WTC11 (cell line): Measurements from ENCODE around the gene ASTN1. TPM values are rescaled to one million over a fixed set of nuclear protein-coding genes. Genes with fewer than 3 reads are reported as not detected.

Experiments used
- ATAC-seq: fragments of 200-7000 bp; cut with Tn5 transposase; 2 replicates; pipeline ENCODE4 v1.10.0; 2021; ENCODE audit warnings: mild to moderate bottlenecking, moderate library complexity
- CTCF ChIA-PET: fragments of 300-600 bp; sonication (Branson Sonifier 250); formaldehyde crosslinking; loops from one replicate; lab custom pipeline; 2021; ENCODE audit warnings: antibody characterized with exemption; lab: Charles Lee
- POLR2A ChIA-PET: fragments of 350-600 bp; sonication (Branson Sonifier 250); formaldehyde crosslinking; loops from one replicate; lab custom pipeline; 2021; ENCODE audit warnings: antibody characterized with exemption; lab: Charles Lee
- DNase-seq: peaks from one replicate; pipeline ENCODE4 v3.0.0; 2021; ENCODE audit warnings: low spot score
- H3K27ac Mint-ChIP-seq: 2 replicates; pipeline ENCODE4 v1.8.0; 2021; ENCODE audit warnings: mixed read lengths
- H3K27me3 Mint-ChIP-seq: 2 replicates; pipeline ENCODE4 v1.8.0; 2021; ENCODE audit warnings: low read depth, mild to moderate bottlenecking, moderate library complexity, mixed read lengths
- H3K36me3 Mint-ChIP-seq: 2 replicates; pipeline ENCODE4 v1.8.0; 2021; ENCODE audit warnings: mixed read lengths
- H3K4me1 Mint-ChIP-seq: 2 replicates; pipeline ENCODE4 v1.8.0; 2022; ENCODE audit warnings: mixed read lengths
- H3K4me3 Mint-ChIP-seq: 2 replicates; pipeline ENCODE4 v1.8.0; 2021; ENCODE audit warnings: mild to moderate bottlenecking, moderate library complexity, mixed read lengths
- H3K9me3 Mint-ChIP-seq: 2 replicates; pipeline ENCODE4 v1.8.0; 2021; ENCODE audit warnings: mixed read lengths
- ATF3 ChIP-seq: sonication (generic); formaldehyde crosslinking; conservative IDR thresholded peaks from 2 replicates; pipeline ENCODE4 v1.8.1; 2022; ENCODE audit warnings: mild to moderate bottlenecking, missing genetic modification reagents
- CBFB ChIP-seq: sonication (generic); formaldehyde crosslinking; IDR thresholded peaks from 2 replicates; pipeline ENCODE4 v1.8.1; 2022; ENCODE audit warnings: mild to moderate bottlenecking, low read depth, missing genetic modification reagents
- CDX4 ChIP-seq: fragments of 250-450 bp; sonication (Bioruptor Pico); IDR thresholded peaks from 2 replicates; pipeline ENCODE4 v1.9.0; 2021; ENCODE audit warnings: moderate library complexity, mild to moderate bottlenecking, inconsistent platforms, borderline replicate concordance
- CREB1 ChIP-seq: sonication (generic); formaldehyde crosslinking; IDR thresholded peaks from 2 replicates; pipeline ENCODE4 v1.8.0; 2023; ENCODE audit warnings: mild to moderate bottlenecking, missing genetic modification reagents
- E2F1 ChIP-seq: sonication (generic); formaldehyde crosslinking; IDR thresholded peaks from 2 replicates; pipeline ENCODE4 v1.8.0; 2022; ENCODE audit warnings: mild to moderate bottlenecking, missing genetic modification reagents
- E2F4 ChIP-seq: sonication (generic); formaldehyde crosslinking; IDR thresholded peaks from 2 replicates; pipeline ENCODE4 v1.8.1; 2022; ENCODE audit warnings: low read depth, mild to moderate bottlenecking, moderate library complexity, missing genetic modification reagents, borderline replicate concordance
- EMX1 ChIP-seq: fragments of 250-450 bp; sonication (Bioruptor Pico); IDR thresholded peaks from 2 replicates; pipeline ENCODE4 v1.8.0; 2021; ENCODE audit warnings: mild to moderate bottlenecking
- FOXP1 ChIP-seq: sonication (generic); formaldehyde crosslinking; IDR thresholded peaks from 2 replicates; pipeline ENCODE4 v1.8.0; 2022; ENCODE audit warnings: missing genetic modification reagents, mild to moderate bottlenecking, moderate library complexity, borderline replicate concordance
- FOXP4 ChIP-seq: sonication (generic); formaldehyde crosslinking; IDR thresholded peaks from 2 replicates; pipeline ENCODE4 v1.8.0; 2022; ENCODE audit warnings: mild to moderate bottlenecking, missing genetic modification reagents
- GTF2I ChIP-seq: fragments of 250-450 bp; sonication (Bioruptor Pico); conservative IDR thresholded peaks from 2 replicates; pipeline ENCODE4 v1.4.0; 2021; ENCODE audit warnings: mild to moderate bottlenecking
- KAT7 ChIP-seq: sonication (generic); formaldehyde crosslinking; IDR thresholded peaks from 2 replicates; pipeline ENCODE4 v1.8.1; 2023; ENCODE audit warnings: missing genetic modification reagents, mild to moderate bottlenecking, borderline replicate concordance
- MXD4 ChIP-seq: fragments of 250-450 bp; sonication (Bioruptor Pico); IDR thresholded peaks from 2 replicates; pipeline ENCODE4 v1.8.0; 2021; ENCODE audit warnings: mild to moderate bottlenecking, moderate library complexity, borderline replicate concordance
- MYBL2 ChIP-seq: sonication (generic); formaldehyde crosslinking; IDR thresholded peaks from 2 replicates; pipeline ENCODE4 v1.8.1; 2023; ENCODE audit warnings: mild to moderate bottlenecking, moderate library complexity, missing genetic modification reagents
- NR1H2 ChIP-seq: sonication (generic); formaldehyde crosslinking; IDR thresholded peaks from 2 replicates; pipeline ENCODE4 v1.9.0; 2021; ENCODE audit warnings: mild to moderate bottlenecking, moderate library complexity, missing genetic modification reagents
- SOX15 ChIP-seq: fragments of 250-450 bp; sonication (Bioruptor Pico); IDR thresholded peaks from 2 replicates; pipeline ENCODE4 v1.9.0; 2021; ENCODE audit warnings: mild to moderate bottlenecking
- TCF7 ChIP-seq: sonication (generic); formaldehyde crosslinking; IDR thresholded peaks from 2 replicates; pipeline ENCODE4 v1.8.0; 2022; ENCODE audit warnings: mild to moderate bottlenecking, low read depth, missing genetic modification reagents, moderate library complexity
- TP53 ChIP-seq: sonication (generic); formaldehyde crosslinking; IDR thresholded peaks from 2 replicates; pipeline ENCODE4 v1.8.1; 2023; ENCODE audit warnings: mild to moderate bottlenecking, missing genetic modification reagents
- ZBTB43 ChIP-seq: sonication (generic); formaldehyde crosslinking; IDR thresholded peaks from 2 replicates; pipeline ENCODE4 v1.8.1; 2023; ENCODE audit warnings: mild to moderate bottlenecking, missing genetic modification reagents
- ZMAT4 ChIP-seq: fragments of 250-450 bp; sonication (Bioruptor Pico); IDR thresholded peaks from 2 replicates; pipeline ENCODE4 v1.9.0; 2021; ENCODE audit warnings: mild to moderate bottlenecking
- ZNF121 ChIP-seq: sonication (generic); formaldehyde crosslinking; IDR thresholded peaks from 2 replicates; pipeline ENCODE4 v1.8.0; 2023; ENCODE audit warnings: missing genetic modification reagents
- ZNF219 ChIP-seq: sonication (generic); formaldehyde crosslinking; IDR thresholded peaks from 2 replicates; pipeline ENCODE4 v1.8.0; 2023; ENCODE audit warnings: missing genetic modification reagents, mild to moderate bottlenecking, borderline replicate concordance
- total RNA-seq: library from RNA; stranded (reverse); gene quantifications from 3 replicates; pipeline ENCODE4 v1.2.3, GENCODE V29; 2021

ASTN1 gene
- total RNA-seq, 1 experiment from 2014 or later: 3.4 TPM

GRCh38 chr1:177082855-177083693 is 81.4 kb downstream of the ASTN1 start (continued):
- no peak for TF ChIP-seq FOXP4 (CRISPR knock-in tag)
- TF ChIP-seq, all 79 proteins: peak for 0

GRCh38 chr1:177080564-177080963 is 83.9 kb downstream of the ASTN1 start:
- POLR2A ChIA-PET: no interaction called here
- H3K9me3 Mint-ChIP-seq: no peaks in the 10 kb centered on the region; the same call in 1 of the 2 replicates
- no peaks in the 10 kb centered on the region for H3K27me3 Mint-ChIP-seq
- CTCF ChIA-PET: interaction anchor here (0.8 kb wide), 1 partner anchor 183 kb away, joined by 4 read pairs; no protein-coding TSS in a partner anchor
- no peak for DNase-seq
- no peaks in the 10 kb centered on the region for H3K4me1 Mint-ChIP-seq
- no peak overlapping the region for H3K4me3 Mint-ChIP-seq
- H3K27ac Mint-ChIP-seq: no peak overlapping the region
- TF ChIP-seq ZNF219 (CRISPR knock-in tag) (no peak), TCF7 (CRISPR knock-in tag) (no peak), CBFB (CRISPR knock-in tag) (no peak), ZNF121 (no peak), GTF2I (no peak), CDX4 (CRISPR knock-in tag) (no peak), KAT7 (CRISPR knock-in tag) (no peak), MYBL2 (CRISPR knock-in tag) (no peak), ZMAT4 (CRISPR knock-in tag) (no peak), ATF3 (CRISPR knock-in tag) (no peak), E2F1 (CRISPR knock-in tag) (no peak), ZBTB43 (CRISPR knock-in tag) (no peak), TP53 (CRISPR knock-in tag) (no peak), NR1H2 (no peak), CREB1 (CRISPR knock-in tag) (no peak), MXD4 (CRISPR knock-in tag) (no peak), FOXP1 (CRISPR knock-in tag) (no peak), SOX15 (CRISPR knock-in tag) (no peak), E2F4 (no peak), EMX1 (CRISPR knock-in tag) (no peak)
- ATAC-seq: no peak
- no peaks in the 10 kb centered on the region for H3K36me3 Mint-ChIP-seq
